ENCODE results near the gene TRIM65. TPM values are rescaled to one million over a fixed set of nuclear protein-coding genes. Genes with fewer than 3 reads are reported as not detected.

Gene TRIM65
- total and polyA plus RNA-seq, 10 of the 15 experiments (the other 5 are each of a cell fraction or from before 2014, with no cell fraction given) = 1.4 to 26.0 (median 10.8) TPM

Other genes with a start within 250 kb of the TRIM65 start
Only the 7 nearest of the 19 such genes appear.
- 37.9 and 45.2 TPM in 2 replicates for gene UNC13D, start 52.5 kb downstream of the TRIM65 start, total RNA-seq (2014; rRNA removed)
- gene UNC13D, start 52.5 kb downstream of the TRIM65 start, total RNA-seq (2014; rRNA removed; fragmentation: Illumina TruSeq; extraction: Trizol) = 10.0 and 10.3 TPM in 2 replicates
- 58.6 and 63.9 TPM in 2 replicates for gene UNC13D, start 52.5 kb downstream of the TRIM65 start, total RNA-seq (2021)
- gene UNC13D, start 52.5 kb downstream of the TRIM65 start, polyA plus RNA-seq (2011; rRNA removed) = 9.2 and 15.5 TPM in 2 replicates
- 4.0 and 14.4 TPM in 2 replicates for gene UNC13D, start 52.5 kb downstream of the TRIM65 start, polyA plus RNA-seq (2014; fragmentation: Illumina TruSeq; extraction: Trizol)
- 1 to 10 TPM in 1 of 2 experiments, under 1 TPM in 1; 0.32 to 1.6 TPM for gene UNC13D, start 52.5 kb downstream of the TRIM65 start, polyA plus RNA-seq (2014; fragmentation: Nextera tagmentation; extraction: Ambion mirVana)
- 37.1 and 46.0 TPM in 2 replicates for gene UNC13D, start 52.5 kb downstream of the TRIM65 start, polyA plus RNA-seq (2014; rRNA removed)
- gene UNC13D, start 52.5 kb downstream of the TRIM65 start, polyA plus RNA-seq (2016; fragmentation: Nextera tagmentation; extraction: Ambion mirVana) = 10 to 100 TPM; 34.9 to 37.4 TPM
- 26.0 and 28.4 TPM in 2 replicates for gene WBP2, start 41.6 kb downstream of the TRIM65 start, total RNA-seq (2014; rRNA removed)
- gene WBP2, start 41.6 kb downstream of the TRIM65 start, total RNA-seq (2014; rRNA removed; fragmentation: Illumina TruSeq; extraction: Trizol) = 11.8 and 12.1 TPM in 2 replicates
- gene WBP2, start 41.6 kb downstream of the TRIM65 start, total RNA-seq (2021) = 53.9 and 56.4 TPM in 2 replicates
- gene WBP2, start 41.6 kb downstream of the TRIM65 start, polyA plus RNA-seq (2011; rRNA removed) = 12.7 and 18.6 TPM in 2 replicates
- 40.8 and 53.4 TPM in 2 replicates for gene WBP2, start 41.6 kb downstream of the TRIM65 start, polyA plus RNA-seq (2014; fragmentation: Illumina TruSeq; extraction: Trizol)
- 1 to 10 TPM; 1.5 to 3.0 TPM for gene WBP2, start 41.6 kb downstream of the TRIM65 start, polyA plus RNA-seq (2014; fragmentation: Nextera tagmentation; extraction: Ambion mirVana)
- gene WBP2, start 41.6 kb downstream of the TRIM65 start, polyA plus RNA-seq (2014; rRNA removed) = 26.6 and 30.9 TPM in 2 replicates
- 10 to 100 TPM; 49.8 to 57.3 TPM for gene WBP2, start 41.6 kb downstream of the TRIM65 start, polyA plus RNA-seq (2016; fragmentation: Nextera tagmentation; extraction: Ambion mirVana)
- 9.6 and 9.8 TPM in 2 replicates for gene TRIM47, start 18.4 kb downstream of the TRIM65 start, total RNA-seq (2014; rRNA removed)
- gene TRIM47, start 18.4 kb downstream of the TRIM65 start, total RNA-seq (2014; rRNA removed; fragmentation: Illumina TruSeq; extraction: Trizol) = 3.7 and 4.3 TPM in 2 replicates
- gene TRIM47, start 18.4 kb downstream of the TRIM65 start, total RNA-seq (2021) = 8.6 and 9.8 TPM in 2 replicates
- 0.12 and 0.35 TPM in 2 replicates for gene TRIM47, start 18.4 kb downstream of the TRIM65 start, polyA plus RNA-seq (2011; rRNA removed)
- gene TRIM47, start 18.4 kb downstream of the TRIM65 start, polyA plus RNA-seq (2014; fragmentation: Illumina TruSeq; extraction: Trizol) = 0.84 and 4.6 TPM in 2 replicates
- 1 to 10 TPM in 1 of 2 experiments, under 1 TPM in 1; 0.79 to 1.8 TPM for gene TRIM47, start 18.4 kb downstream of the TRIM65 start, polyA plus RNA-seq (2014; fragmentation: Nextera tagmentation; extraction: Ambion mirVana)
- gene TRIM47, start 18.4 kb downstream of the TRIM65 start, polyA plus RNA-seq (2014; rRNA removed) = 8.4 and 11.3 TPM in 2 replicates
- gene TRIM47, start 18.4 kb downstream of the TRIM65 start, polyA plus RNA-seq (2016; fragmentation: Nextera tagmentation; extraction: Ambion mirVana) = 1 to 10 TPM; 6.1 to 9.7 TPM
- gene MRPL38, start 7.9 kb upstream of the TRIM65 start, total RNA-seq (2014; rRNA removed) = 39.3 and 43.8 TPM in 2 replicates
- gene MRPL38, start 7.9 kb upstream of the TRIM65 start, total RNA-seq (2014; rRNA removed; fragmentation: Illumina TruSeq; extraction: Trizol) = 49.3 and 52.1 TPM in 2 replicates
- gene MRPL38, start 7.9 kb upstream of the TRIM65 start, total RNA-seq (2021) = 145 and 161 TPM in 2 replicates
- gene MRPL38, start 7.9 kb upstream of the TRIM65 start, polyA plus RNA-seq (2011; rRNA removed) = 21.8 and 54.1 TPM in 2 replicates
- 13.1 and 44.1 TPM in 2 replicates for gene MRPL38, start 7.9 kb upstream of the TRIM65 start, polyA plus RNA-seq (2014; fragmentation: Illumina TruSeq; extraction: Trizol)
- gene MRPL38, start 7.9 kb upstream of the TRIM65 start, polyA plus RNA-seq (2014; fragmentation: Nextera tagmentation; extraction: Ambion mirVana) = 10 to 100 TPM in 1 of 2 experiments, 1 to 10 TPM in 1; 6.6 to 20.1 TPM
- 76.9 and 84.1 TPM in 2 replicates for gene MRPL38, start 7.9 kb upstream of the TRIM65 start, polyA plus RNA-seq (2014; rRNA removed)
- 100 to 1,000 TPM; 204 to 205 TPM for gene MRPL38, start 7.9 kb upstream of the TRIM65 start, polyA plus RNA-seq (2016; fragmentation: Nextera tagmentation; extraction: Ambion mirVana)
- 11.2 and 13.3 TPM in 2 replicates for gene FBF1, start 44.1 kb upstream of the TRIM65 start, total RNA-seq (2014; rRNA removed)
- 5.8 and 6.5 TPM in 2 replicates for gene FBF1, start 44.1 kb upstream of the TRIM65 start, total RNA-seq (2014; rRNA removed; fragmentation: Illumina TruSeq; extraction: Trizol)
- 10.4 and 11.3 TPM in 2 replicates for gene FBF1, start 44.1 kb upstream of the TRIM65 start, total RNA-seq (2021)
- gene FBF1, start 44.1 kb upstream of the TRIM65 start, polyA plus RNA-seq (2011; rRNA removed) = 0.88 and 2.2 TPM in 2 replicates
- 1.2 and 4.2 TPM in 2 replicates for gene FBF1, start 44.1 kb upstream of the TRIM65 start, polyA plus RNA-seq (2014; fragmentation: Illumina TruSeq; extraction: Trizol)
- gene FBF1, start 44.1 kb upstream of the TRIM65 start, polyA plus RNA-seq (2014; fragmentation: Nextera tagmentation; extraction: Ambion mirVana) = under 1 TPM; 0.29 to 0.35 TPM
- gene FBF1, start 44.1 kb upstream of the TRIM65 start, polyA plus RNA-seq (2014; rRNA removed) = 10.1 and 10.7 TPM in 2 replicates
- 10 to 100 TPM in 1 of 2 experiments, 1 to 10 TPM in 1; 8.1 to 15.0 TPM for gene FBF1, start 44.1 kb upstream of the TRIM65 start, polyA plus RNA-seq (2016; fragmentation: Nextera tagmentation; extraction: Ambion mirVana)
- 20.8 and 25.1 TPM in 2 replicates for gene ACOX1, start 82.2 kb upstream of the TRIM65 start, total RNA-seq (2014; rRNA removed)
- gene ACOX1, start 82.2 kb upstream of the TRIM65 start, total RNA-seq (2014; rRNA removed; fragmentation: Illumina TruSeq; extraction: Trizol) = 19.9 and 21.0 TPM in 2 replicates
- 26.2 and 26.7 TPM in 2 replicates for gene ACOX1, start 82.2 kb upstream of the TRIM65 start, total RNA-seq (2021)
- gene ACOX1, start 82.2 kb upstream of the TRIM65 start, polyA plus RNA-seq (2011; rRNA removed) = 20.9 and 24.8 TPM in 2 replicates
- 13.3 and 16.4 TPM in 2 replicates for gene ACOX1, start 82.2 kb upstream of the TRIM65 start, polyA plus RNA-seq (2014; fragmentation: Illumina TruSeq; extraction: Trizol)
- gene ACOX1, start 82.2 kb upstream of the TRIM65 start, polyA plus RNA-seq (2014; fragmentation: Nextera tagmentation; extraction: Ambion mirVana) = 10 to 100 TPM in 1 of 2 experiments, 1 to 10 TPM in 1; 6.5 to 12.3 TPM
- gene ACOX1, start 82.2 kb upstream of the TRIM65 start, polyA plus RNA-seq (2014; rRNA removed) = 12.1 and 14.2 TPM in 2 replicates
- 10 to 100 TPM; 22.2 to 22.7 TPM for gene ACOX1, start 82.2 kb upstream of the TRIM65 start, polyA plus RNA-seq (2016; fragmentation: Nextera tagmentation; extraction: Ambion mirVana)
- gene TEN1, start 82.3 kb upstream of the TRIM65 start, total RNA-seq (2014; rRNA removed) = 18.2 and 20.2 TPM in 2 replicates
- 15.1 and 15.6 TPM in 2 replicates for gene TEN1, start 82.3 kb upstream of the TRIM65 start, total RNA-seq (2014; rRNA removed; fragmentation: Illumina TruSeq; extraction: Trizol)
- 19.1 and 20.8 TPM in 2 replicates for gene TEN1, start 82.3 kb upstream of the TRIM65 start, total RNA-seq (2021)
- 11.2 and 18.9 TPM in 2 replicates for gene TEN1, start 82.3 kb upstream of the TRIM65 start, polyA plus RNA-seq (2011; rRNA removed)
- gene TEN1, start 82.3 kb upstream of the TRIM65 start, polyA plus RNA-seq (2014; fragmentation: Illumina TruSeq; extraction: Trizol) = 1.3 and 9.8 TPM in 2 replicates
- 1 to 10 TPM; 1.1 to 5.4 TPM for gene TEN1, start 82.3 kb upstream of the TRIM65 start, polyA plus RNA-seq (2014; fragmentation: Nextera tagmentation; extraction: Ambion mirVana)
- 33.1 and 35.9 TPM in 2 replicates for gene TEN1, start 82.3 kb upstream of the TRIM65 start, polyA plus RNA-seq (2014; rRNA removed)
- gene TEN1, start 82.3 kb upstream of the TRIM65 start, polyA plus RNA-seq (2016; fragmentation: Nextera tagmentation; extraction: Ambion mirVana) = 10 to 100 TPM; 16.6 to 23.0 TPM

Measured in GM12878 (cell line).